GM23338 (cell line): Measurements from ENCODE around the gene ATF6. TPM values are rescaled to one million over a fixed set of nuclear protein-coding genes. Genes with fewer than 3 reads are reported as not detected.

Source experiments
- ATAC-seq: fragments of 200-7000 bp; cut with Tn5 transposase; 3 replicates; pipeline ENCODE4 v1.9.1; 2020
- DNase-seq: peaks from one replicate; pipeline ENCODE4 v3.0.0-alpha.2; 2015; ENCODE audit warnings: low spot score
- H2AFZ ChIP-seq: fragments of 200-600 bp; sonication (generic); 2 replicates; pipeline ENCODE4 v1.8.0; 2016; ENCODE audit warnings: antibody characterized with exemption, mild to moderate bottlenecking, moderate library complexity
- H3F3A ChIP-seq: fragments of 200-600 bp; sonication (generic); replicated peaks from 2 replicates; pipeline ENCODE4 v1.8.0; 2017; ENCODE audit warnings: antibody characterized with exemption, mixed run types, low read depth
- H3K27ac ChIP-seq: fragments of 200-600 bp; sonication (generic); 2 replicates; pipeline ENCODE4 v1.6.1; 2016; ENCODE audit warnings: low read depth
- H3K27me3 ChIP-seq: fragments of 200-600 bp; sonication (generic); 2 replicates; pipeline ENCODE4 v1.8.0; 2016; ENCODE audit warnings: mild to moderate bottlenecking, mixed run types, moderate library complexity; ENCODE audit not compliant: insufficient read depth
- H3K36me3 ChIP-seq: fragments of 200-600 bp; sonication (generic); 2 replicates; pipeline ENCODE4 v1.8.0; 2016; ENCODE audit warnings: mild to moderate bottlenecking; ENCODE audit not compliant: insufficient read depth
- H3K4me1 ChIP-seq: fragments of 200-600 bp; sonication (generic); 2 replicates; pipeline ENCODE4 v1.8.0; 2016; ENCODE audit warnings: mild to moderate bottlenecking, moderate library complexity; ENCODE audit not compliant: insufficient read depth
- H3K4me2 ChIP-seq: fragments of 200-600 bp; sonication (generic); 2 replicates; pipeline ENCODE4 v1.7.1; 2017; ENCODE audit warnings: mixed run types
- H3K4me3 ChIP-seq: fragments of 200-600 bp; sonication (generic); 2 replicates; pipeline ENCODE4 v1.6.1; 2016; ENCODE audit warnings: mixed run types
- H3K79me2 ChIP-seq: fragments of 200-600 bp; sonication (generic); replicated peaks from 2 replicates; pipeline ENCODE4 v1.8.0; 2017; ENCODE audit warnings: mild to moderate bottlenecking; ENCODE audit not compliant: insufficient read depth
- H3K9me2 ChIP-seq: fragments of 200-600 bp; sonication (generic); 2 replicates; pipeline ENCODE4 v1.8.0; 2017; ENCODE audit not compliant: insufficient read depth
- H4K20me1 ChIP-seq: fragments of 200-600 bp; sonication (generic); replicated peaks from 2 replicates; pipeline ENCODE4 v1.8.0; 2017; ENCODE audit warnings: mild to moderate bottlenecking; ENCODE audit not compliant: insufficient read depth
- H3K27ac Mint-ChIP-seq: 2 replicates; pipeline ENCODE4 v1.8.0; 2020; ENCODE audit warnings: inconsistent platforms, mild to moderate bottlenecking, moderate library complexity, mixed read lengths
- H3K27me3 Mint-ChIP-seq: 3 replicates; pipeline ENCODE4 v1.8.0; 2022; ENCODE audit warnings: low read depth, mild to moderate bottlenecking, moderate library complexity, mixed read lengths, inconsistent platforms; ENCODE audit not compliant: insufficient read depth, poor library complexity
- H3K36me3 Mint-ChIP-seq: 3 replicates; pipeline ENCODE4 v1.8.0; 2021; ENCODE audit warnings: low read depth, mild to moderate bottlenecking, inconsistent platforms, moderate library complexity, mixed read lengths
- H3K4me1 Mint-ChIP-seq: 3 replicates; pipeline ENCODE4 v1.8.0; 2020; ENCODE audit warnings: mild to moderate bottlenecking, inconsistent platforms, mixed read lengths
- H3K4me3 Mint-ChIP-seq: 3 replicates; pipeline ENCODE4 v1.8.0; 2021; ENCODE audit warnings: moderate library complexity, mild to moderate bottlenecking, inconsistent platforms, mixed read lengths
- H3K9me3 Mint-ChIP-seq: 3 replicates; pipeline ENCODE4 v1.8.0; 2020; ENCODE audit warnings: moderate library complexity, mild to moderate bottlenecking, inconsistent platforms, mixed read lengths
- CREB1 ChIP-seq: fragments of 250-450 bp; sonication (Bioruptor Pico); IDR thresholded peaks from 2 replicates; pipeline ENCODE4 v1.5.0; 2020; ENCODE audit warnings: low read depth, mild to moderate bottlenecking, moderate library complexity
- EZH2 ChIP-seq: fragments of 200-600 bp; sonication (generic); IDR thresholded peaks from one replicate; pipeline ENCODE4 v1.8.0; 2017; ENCODE audit warnings: antibody characterized with exemption, mild to moderate bottlenecking, low read depth; ENCODE audit not compliant: unreplicated experiment
- EZH2phosphoT487 ChIP-seq: fragments of 200-600 bp; sonication (generic); IDR thresholded peaks from one replicate; pipeline ENCODE4 v1.8.1; 2018; ENCODE audit warnings: antibody characterized with exemption; ENCODE audit not compliant: unreplicated experiment
- JUNB ChIP-seq: IDR thresholded peaks from one replicate; pipeline ENCODE4 v1.6.1; 2016; ENCODE audit warnings: antibody characterized with exemption; ENCODE audit not compliant: unreplicated experiment
- NANOG ChIP-seq: IDR thresholded peaks from 2 replicates; pipeline ENCODE4 v1.6.1; 2016; ENCODE audit warnings: antibody characterized with exemption, borderline replicate concordance
- POLR2AphosphoS5 ChIP-seq: IDR thresholded peaks from 2 replicates; pipeline ENCODE4 v1.6.1; 2016; ENCODE audit warnings: antibody characterized with exemption, low read depth
- STAT1 ChIP-seq: IDR thresholded peaks from one replicate; pipeline ENCODE4 v1.6.1; 2016; ENCODE audit warnings: antibody characterized with exemption; ENCODE audit not compliant: unreplicated experiment
- ZNF114 ChIP-seq: fragments of 250-450 bp; sonication (Bioruptor Pico); IDR thresholded peaks from 2 replicates; pipeline ENCODE4 v1.5.0; 2020; ENCODE audit warnings: mild to moderate bottlenecking, moderate library complexity
- ZNF331 ChIP-seq: fragments of 250-450 bp; sonication (Bioruptor Pico); IDR thresholded peaks from 2 replicates; pipeline ENCODE4 v1.5.0; 2020; ENCODE audit warnings: low read depth, mild to moderate bottlenecking, moderate library complexity
- ZNF462 ChIP-seq: fragments of 250-450 bp; sonication (Bioruptor Pico); IDR thresholded peaks from 2 replicates; pipeline ENCODE4 v1.5.0; 2020; ENCODE audit warnings: mild to moderate bottlenecking, moderate library complexity
- polyA plus RNA-seq: library from polyadenylated mRNA; unstranded; fragments of >200 nt; fragmentation: Nextera tagmentation; extraction: Ambion mirVana; gene quantifications from 2 replicates; pipeline ENCODE4 v1.2.1, GENCODE V29; 2016
- total RNA-seq: library from RNA; depleted of rRNA; stranded (reverse); fragments of >200 nt; shearing (Covaris generic); gene quantifications from 2 replicates; pipeline ENCODE4 v1.2.3, GENCODE V29; 2014
- TF ChIP-seq, protein P1 (sequence below): IDR thresholded peaks from 2 replicates; pipeline ENCODE4 v1.6.1; 2016; ENCODE audit warnings: antibody characterized with exemption
- TF ChIP-seq, protein P2 (sequence below), 2 experiments: fragments of 200-600 bp in 1 of 2; sonication (generic) in 1 of 2; conservative IDR thresholded peaks; 2 replicates each; pipeline versions ENCODE4 v1.5.1 to v1.6.1; 2016 to 2017; ENCODE audit warnings: antibody characterized with exemption in 2 of 2, low read depth in 2 of 2, mild to moderate bottlenecking in 2 of 2, moderate library complexity in 1 of 2
- TF ChIP-seq, protein P3 (sequence below): IDR thresholded peaks from one replicate; pipeline ENCODE4 v1.6.1; 2018; ENCODE audit warnings: antibody characterized with exemption; ENCODE audit not compliant: unreplicated experiment

ATF6 gene
- total and polyA plus RNA-seq, 2 experiments from 2014 or later, result 5.0 to 13.5 TPM

DNA sequence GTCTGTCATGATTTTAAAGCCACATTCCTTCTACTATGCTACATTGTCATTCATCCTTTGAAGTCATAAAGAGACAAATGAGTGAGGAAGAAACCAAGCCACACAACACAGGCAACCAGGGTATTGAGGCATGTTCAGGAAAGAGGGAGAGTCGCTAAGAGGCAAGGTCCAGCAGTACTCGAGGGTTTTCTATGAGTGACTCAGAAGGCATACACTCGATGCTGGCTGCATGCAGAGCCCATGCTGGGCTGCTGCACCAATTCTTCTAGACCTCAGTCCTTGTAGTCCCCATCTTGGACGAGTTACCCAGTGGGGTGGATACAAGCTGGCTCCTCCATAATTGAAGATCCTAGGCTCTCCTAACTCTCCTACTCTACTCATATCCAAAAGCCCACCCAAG is 199.9 kb downstream of the ATF6 start:
- no peak overlapping the region for H3K4me3 Mint-ChIP-seq
- no peak overlapping the region for H3K27ac Mint-ChIP-seq
- H3K36me3 Mint-ChIP-seq, result no peaks in the 10 kb centered on the region
- H3F3A ChIP-seq, result no peaks in the 10 kb centered on the region
- H3K4me3 ChIP-seq, result no peak overlapping the region
- H3K4me1 ChIP-seq, result 0 out of 2 replicates have a peak, but pooled peaks cover 4% of the 10 kb centered on the region
- DNase-seq, result no peak
- peaks cover 11% of the 10 kb centered on the region for H3K9me2 ChIP-seq
- no peaks in the 10 kb centered on the region for H3K27me3 Mint-ChIP-seq
- H3K79me2 ChIP-seq, result no peaks in the 10 kb centered on the region
- H4K20me1 ChIP-seq, result no peaks in the 10 kb centered on the region; the same call in 1 of the 2 replicates
- H3K9me3 Mint-ChIP-seq, result no peaks in the 10 kb centered on the region
- no peaks in the 10 kb centered on the region for H3K36me3 ChIP-seq
- no peak for ATAC-seq
- H2AFZ ChIP-seq, result no peak overlapping the region
- TF ChIP-seq, protein P1, sequence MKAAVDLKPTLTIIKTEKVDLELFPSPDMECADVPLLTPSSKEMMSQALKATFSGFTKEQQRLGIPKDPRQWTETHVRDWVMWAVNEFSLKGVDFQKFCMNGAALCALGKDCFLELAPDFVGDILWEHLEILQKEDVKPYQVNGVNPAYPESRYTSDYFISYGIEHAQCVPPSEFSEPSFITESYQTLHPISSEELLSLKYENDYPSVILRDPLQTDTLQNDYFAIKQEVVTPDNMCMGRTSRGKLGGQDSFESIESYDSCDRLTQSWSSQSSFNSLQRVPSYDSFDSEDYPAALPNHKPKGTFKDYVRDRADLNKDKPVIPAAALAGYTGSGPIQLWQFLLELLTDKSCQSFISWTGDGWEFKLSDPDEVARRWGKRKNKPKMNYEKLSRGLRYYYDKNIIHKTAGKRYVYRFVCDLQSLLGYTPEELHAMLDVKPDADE, result no peak
- no peak for TF ChIP-seq STAT1
- TF ChIP-seq, protein P2, sequence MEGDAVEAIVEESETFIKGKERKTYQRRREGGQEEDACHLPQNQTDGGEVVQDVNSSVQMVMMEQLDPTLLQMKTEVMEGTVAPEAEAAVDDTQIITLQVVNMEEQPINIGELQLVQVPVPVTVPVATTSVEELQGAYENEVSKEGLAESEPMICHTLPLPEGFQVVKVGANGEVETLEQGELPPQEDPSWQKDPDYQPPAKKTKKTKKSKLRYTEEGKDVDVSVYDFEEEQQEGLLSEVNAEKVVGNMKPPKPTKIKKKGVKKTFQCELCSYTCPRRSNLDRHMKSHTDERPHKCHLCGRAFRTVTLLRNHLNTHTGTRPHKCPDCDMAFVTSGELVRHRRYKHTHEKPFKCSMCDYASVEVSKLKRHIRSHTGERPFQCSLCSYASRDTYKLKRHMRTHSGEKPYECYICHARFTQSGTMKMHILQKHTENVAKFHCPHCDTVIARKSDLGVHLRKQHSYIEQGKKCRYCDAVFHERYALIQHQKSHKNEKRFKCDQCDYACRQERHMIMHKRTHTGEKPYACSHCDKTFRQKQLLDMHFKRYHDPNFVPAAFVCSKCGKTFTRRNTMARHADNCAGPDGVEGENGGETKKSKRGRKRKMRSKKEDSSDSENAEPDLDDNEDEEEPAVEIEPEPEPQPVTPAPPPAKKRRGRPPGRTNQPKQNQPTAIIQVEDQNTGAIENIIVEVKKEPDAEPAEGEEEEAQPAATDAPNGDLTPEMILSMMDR (conservative IDR thresholded peaks at IDR 0.05; ENCODE audit: low read depth in 2 of 2), result no peak
- TF ChIP-seq CREB1, result no peak
- TF ChIP-seq ZNF114 (CRISPR knock-in tag), result no peak
- no peak for TF ChIP-seq NANOG
- TF ChIP-seq POLR2AphosphoS5, result no peak
- TF ChIP-seq ZNF462 (CRISPR knock-in tag), result no peak
- TF ChIP-seq EZH2, result no peak
- no peak for TF ChIP-seq EZH2phosphoT487
- TF ChIP-seq JUNB, result no peak
- no peak for TF ChIP-seq ZNF331
- TF ChIP-seq, protein P3, sequence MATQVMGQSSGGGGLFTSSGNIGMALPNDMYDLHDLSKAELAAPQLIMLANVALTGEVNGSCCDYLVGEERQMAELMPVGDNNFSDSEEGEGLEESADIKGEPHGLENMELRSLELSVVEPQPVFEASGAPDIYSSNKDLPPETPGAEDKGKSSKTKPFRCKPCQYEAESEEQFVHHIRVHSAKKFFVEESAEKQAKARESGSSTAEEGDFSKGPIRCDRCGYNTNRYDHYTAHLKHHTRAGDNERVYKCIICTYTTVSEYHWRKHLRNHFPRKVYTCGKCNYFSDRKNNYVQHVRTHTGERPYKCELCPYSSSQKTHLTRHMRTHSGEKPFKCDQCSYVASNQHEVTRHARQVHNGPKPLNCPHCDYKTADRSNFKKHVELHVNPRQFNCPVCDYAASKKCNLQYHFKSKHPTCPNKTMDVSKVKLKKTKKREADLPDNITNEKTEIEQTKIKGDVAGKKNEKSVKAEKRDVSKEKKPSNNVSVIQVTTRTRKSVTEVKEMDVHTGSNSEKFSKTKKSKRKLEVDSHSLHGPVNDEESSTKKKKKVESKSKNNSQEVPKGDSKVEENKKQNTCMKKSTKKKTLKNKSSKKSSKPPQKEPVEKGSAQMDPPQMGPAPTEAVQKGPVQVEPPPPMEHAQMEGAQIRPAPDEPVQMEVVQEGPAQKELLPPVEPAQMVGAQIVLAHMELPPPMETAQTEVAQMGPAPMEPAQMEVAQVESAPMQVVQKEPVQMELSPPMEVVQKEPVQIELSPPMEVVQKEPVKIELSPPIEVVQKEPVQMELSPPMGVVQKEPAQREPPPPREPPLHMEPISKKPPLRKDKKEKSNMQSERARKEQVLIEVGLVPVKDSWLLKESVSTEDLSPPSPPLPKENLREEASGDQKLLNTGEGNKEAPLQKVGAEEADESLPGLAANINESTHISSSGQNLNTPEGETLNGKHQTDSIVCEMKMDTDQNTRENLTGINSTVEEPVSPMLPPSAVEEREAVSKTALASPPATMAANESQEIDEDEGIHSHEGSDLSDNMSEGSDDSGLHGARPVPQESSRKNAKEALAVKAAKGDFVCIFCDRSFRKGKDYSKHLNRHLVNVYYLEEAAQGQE, result no peak
- peaks cover 15% of the 10 kb centered on the region for H3K4me1 Mint-ChIP-seq
- H3K4me2 ChIP-seq, result no peak overlapping the region
- H3K27ac ChIP-seq, result no peak overlapping the region
- H3K27me3 ChIP-seq, result no peaks in the 10 kb centered on the region
